Activated CD4-positive, alpha-beta T cell treated with anti-CD3 and anti-CD28 coated beads for 48 hours (primary cell): ENCODE results near the gene FOXN1.
"Not testable (repeated sequence)": the region's sequence is repeated elsewhere in the genome, so short reads cannot be mapped to it uniquely, and the experiment has no call there.

Experiments used
- DNase-seq: peaks from one replicate; pipeline ENCODE4 v3.0.0-alpha.2; 2020

The FOXN1 gene

DNA sequence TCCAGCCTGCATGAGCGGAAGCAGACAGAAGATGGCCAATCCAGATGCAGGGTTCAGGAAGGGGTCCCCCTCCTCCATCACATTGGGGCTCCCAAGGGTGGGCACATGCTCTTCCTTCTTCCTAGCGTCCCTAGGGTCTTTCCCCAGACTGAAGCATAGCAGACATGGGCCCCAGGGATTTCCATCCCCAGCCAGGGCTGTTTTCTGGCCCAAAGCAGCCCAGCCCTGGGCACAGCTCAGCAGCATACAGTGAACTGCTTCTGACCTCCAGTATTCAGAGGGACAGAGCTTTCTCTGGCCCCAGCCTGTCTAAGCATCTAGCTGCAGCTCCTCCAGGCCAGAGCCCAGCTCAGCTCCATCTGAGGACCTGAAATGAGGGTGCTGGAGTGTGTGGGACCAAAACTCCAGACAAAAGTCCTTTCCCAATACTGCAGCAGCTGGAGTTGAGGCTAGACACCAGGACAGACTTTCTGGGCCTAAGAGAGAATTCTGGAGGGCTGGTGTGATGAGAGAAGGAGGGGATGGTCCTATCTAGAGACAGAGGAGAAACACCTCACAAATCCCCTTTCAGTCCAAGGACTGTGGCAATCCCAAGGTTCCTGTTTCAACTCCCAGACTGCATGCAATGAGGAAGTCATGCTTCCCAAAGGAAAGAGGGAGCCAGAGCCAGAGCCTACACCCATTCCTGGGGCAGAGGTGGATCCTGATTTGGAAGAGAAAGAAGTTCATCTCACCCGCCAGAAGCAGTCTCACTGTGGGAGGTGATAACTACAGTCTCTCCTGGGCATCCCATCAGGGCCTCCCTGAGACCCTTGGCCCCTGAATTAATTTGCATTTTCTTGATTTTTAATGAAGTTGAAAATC, 4.5 kb upstream of the FOXN1 start:
- DNase-seq = no peak

DNA sequence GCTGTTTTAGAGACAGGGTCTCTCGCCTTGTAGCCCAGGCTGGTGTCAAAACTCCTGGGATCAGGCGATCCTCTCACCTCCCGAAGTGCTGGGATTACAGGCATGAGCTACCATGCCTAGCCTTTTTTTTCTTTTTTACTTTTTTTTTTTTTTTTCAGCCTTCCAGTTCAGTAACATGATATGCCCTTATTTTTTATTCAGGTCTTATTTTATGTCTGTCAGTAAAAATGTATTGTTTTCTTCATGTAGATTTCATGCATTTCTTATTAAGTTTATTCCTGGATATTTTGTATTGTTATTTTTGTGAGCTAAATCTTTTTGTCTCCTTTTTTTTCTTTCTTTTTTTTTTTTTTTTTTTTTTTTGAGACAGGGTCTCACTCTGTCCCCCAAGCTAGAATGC, 2.7 kb upstream of the FOXN1 start:
- no peak for DNase-seq

DNA sequence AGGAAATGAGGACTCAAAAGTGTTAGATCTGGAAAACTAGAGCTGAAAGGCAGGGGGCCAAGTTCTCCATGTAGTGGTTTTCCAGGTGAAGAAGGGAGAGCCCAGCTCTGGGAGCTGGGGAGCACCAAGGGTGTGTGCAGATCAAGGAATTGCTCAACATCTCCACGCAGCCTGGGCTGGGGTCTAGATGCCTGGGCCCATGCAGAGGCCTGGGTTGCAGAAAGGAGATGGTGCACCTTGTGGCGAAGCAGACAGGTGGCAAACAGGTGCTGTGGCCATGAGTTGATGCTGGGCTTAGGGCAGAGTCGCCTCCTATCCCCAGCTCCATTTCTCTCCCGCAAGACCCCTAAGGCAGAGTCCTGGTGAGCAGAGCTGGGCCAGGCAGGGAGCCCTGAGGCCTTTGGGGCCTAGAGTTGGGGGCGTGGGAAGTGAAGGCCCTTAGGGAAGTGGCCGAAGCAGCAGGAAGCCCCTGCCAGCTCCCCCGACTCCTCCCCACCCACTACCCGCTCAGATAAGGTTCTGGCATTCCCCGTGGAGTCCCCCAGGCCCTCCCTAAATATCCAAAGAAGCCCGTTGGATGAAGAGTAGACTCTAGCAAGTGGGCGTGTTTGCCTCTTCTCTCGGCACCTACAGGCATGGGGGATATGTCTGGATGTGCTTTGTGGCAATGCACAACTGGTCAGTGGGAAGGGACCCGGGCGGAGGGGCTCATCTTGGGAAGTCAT, 777 bp downstream of the FOXN1 start:
- no peak for DNase-seq

DNA sequence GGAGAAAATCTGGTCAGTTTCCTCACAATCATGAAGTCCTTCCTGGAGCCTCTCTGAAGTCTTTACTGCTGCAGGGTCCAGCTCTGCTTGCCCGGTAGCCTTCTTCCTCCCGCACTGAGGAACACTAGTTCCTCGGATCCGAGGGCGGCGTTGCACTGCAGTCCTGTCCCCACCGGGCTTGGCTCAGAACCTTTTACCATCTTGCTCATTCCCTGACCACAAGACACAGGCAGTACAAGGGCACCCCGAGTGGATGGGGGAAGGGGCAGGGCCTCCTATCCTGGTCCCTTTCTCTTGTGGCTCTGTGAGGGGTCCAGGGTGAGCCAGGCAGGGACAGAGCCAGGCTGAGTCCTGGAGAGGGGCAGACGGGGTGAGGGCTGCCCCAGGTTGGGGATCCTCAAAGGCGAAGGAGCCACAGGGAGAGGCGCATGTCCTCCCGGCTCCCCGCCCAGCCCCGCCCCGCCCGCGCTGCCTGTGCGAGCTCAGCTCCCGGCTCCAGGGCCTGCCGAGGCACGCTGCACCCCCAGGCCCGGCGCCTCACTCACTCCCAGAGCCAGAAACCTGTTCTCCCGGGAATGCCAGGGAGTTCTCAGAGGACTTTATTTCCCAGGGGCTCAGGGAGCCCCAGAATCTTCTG, 1.5 kb downstream of the FOXN1 start:
- DNase-seq = no peak

DNA sequence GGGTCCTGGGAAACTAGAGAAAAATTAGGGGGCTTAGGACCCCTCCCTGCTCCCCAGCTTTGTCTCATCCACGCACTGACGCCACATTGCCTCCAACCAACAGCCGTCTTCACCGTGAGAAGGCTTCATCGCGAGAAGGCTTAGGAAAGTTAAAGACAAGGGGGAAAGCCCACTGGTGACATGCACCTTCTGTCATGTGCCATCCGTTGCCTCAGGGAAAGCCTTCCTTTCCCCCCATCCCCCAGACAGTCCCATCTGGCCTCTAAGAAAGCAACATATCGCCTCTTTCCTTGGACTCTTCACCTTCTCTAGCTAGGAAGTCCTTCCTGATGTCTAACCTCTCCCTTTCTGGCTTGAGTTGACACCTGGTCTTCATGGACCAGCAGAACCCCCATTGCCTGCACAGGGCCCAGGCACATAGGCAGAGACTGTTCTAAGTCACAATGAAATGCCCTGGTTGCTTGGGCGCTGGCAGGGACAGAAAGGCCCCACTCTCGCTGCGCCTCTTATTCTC, 2.1 kb downstream of the FOXN1 start:
- DNase-seq = no peak

DNA sequence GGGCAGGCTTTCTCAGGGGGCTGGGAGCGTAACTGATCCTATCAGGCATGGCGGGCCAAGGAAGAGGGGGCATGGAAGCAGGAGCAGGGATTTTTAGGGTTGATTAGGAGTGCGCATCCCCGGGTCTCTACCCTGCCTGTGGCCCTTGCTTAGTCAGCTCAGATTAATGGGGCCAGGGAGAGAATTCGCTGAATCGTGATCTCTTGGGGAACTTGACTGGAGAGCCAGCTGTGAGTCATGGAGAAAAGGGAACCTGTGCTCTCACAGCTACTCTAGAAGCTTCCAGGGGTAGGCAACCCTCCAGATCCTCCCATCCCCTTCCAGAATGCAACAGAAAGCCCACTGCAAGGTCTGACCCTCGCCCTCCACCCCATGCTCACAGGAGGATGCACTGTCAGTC, 3.6 kb downstream of the FOXN1 start:
- DNase-seq = no peak

DNA sequence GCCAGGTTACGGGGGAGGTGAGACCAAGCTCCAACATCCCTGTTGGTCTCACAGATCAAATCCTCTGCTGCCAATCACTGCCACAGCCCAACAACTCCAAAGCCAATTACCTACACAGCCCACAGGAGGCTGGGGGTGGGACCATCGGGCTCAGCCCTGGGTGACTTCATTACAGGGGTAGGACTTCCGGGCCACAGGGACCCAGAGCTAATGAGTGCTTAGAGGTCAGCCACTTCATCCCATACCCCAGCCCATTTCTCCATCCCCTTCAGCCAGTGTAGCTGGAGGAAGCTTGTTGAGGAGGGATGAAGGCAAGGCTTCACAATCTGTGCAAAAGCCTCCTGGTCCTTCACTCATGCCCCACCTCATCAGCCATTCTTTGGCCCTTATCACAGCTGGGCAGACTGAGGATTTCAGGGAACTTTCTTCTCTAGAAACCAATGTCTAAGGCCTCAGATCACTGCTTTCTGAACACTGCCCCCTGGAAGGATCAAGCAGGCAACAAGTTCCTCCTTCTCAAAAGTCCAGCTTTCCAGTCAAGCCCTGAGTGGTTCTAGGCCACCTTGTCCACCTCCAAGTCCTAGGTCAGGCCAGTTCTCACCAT, 5.8 kb downstream of the FOXN1 start:
- no peak for DNase-seq

DNA sequence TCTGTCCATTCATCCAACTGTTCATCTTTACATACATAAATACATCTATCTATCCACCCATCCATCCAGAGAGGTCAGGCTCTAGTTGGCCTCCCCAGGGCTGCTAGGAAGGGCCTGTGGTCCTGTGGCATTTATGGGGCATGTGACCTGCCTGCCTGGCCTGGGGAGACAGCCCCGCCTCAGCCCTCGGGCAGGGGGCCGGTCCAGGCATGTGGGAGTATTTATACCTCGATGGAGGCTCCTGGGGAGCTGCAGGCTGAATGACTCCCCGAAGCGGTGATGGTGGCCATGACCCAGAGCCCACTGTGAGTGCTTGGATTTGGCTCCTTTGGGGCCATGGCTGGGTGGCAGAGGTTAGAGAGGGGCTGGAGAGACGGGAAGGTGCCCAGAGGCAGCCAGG, 7.3 kb downstream of the FOXN1 start:
- no peak for DNase-seq

DNA sequence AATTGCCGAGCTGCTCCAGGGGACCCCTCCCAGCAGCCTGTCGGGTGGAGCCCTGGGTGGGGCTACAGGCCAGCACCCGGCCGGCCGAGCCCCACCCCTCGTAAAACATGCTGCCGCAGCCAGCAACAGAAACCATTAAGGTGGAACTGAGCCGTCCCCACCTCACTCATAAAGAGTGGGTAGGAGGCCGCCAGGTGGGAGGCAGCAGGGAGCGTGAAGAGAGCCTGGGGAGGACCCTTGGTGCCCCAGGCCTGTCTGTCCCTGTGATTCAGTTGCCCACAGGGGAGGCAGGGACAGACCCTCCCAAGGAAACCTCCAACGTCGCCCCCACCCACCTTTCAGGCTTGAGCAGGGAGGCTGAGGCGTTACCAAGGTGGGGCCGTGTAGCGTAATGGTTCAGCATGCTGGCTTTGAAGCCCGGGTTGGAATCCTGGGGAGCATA, 8.4 kb downstream of the FOXN1 start:
- no peak for DNase-seq

DNA sequence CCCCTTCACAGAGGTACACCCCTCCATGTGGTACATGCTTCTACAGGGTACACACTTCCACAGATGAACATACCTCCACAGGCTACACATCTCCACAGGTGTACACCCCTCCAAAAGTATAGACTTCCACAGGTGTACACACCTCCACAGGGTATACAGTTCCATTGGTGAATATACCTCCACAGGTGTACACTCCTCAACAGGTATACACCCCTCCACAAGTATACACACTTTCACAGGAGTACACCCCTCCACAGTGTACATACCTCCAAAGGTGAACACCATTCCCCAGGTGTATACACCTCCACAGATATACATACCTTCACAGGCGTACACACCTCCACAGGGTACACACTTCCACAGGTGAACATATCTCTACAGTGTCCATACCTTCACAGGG, 9.4 kb downstream of the FOXN1 start:
- no peak for DNase-seq

DNA sequence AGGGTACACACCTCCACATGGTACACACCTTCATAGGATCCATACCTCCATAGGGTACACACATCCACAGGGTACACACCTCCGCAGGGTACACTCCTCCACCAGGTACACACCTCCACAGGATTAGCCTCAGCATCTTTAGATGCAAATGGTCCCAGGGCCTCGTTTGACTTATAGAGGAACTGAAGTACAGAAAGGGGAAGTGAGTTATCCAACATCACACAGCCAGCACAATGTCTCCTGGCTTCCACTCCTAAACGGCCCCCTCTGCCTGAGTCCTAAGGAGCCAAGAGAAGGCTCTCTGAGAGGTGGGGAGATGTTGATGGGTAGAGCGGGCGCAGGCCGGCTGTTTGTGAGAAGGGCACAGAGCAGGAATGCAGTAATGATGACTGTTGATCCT, 12.0 kb downstream of the FOXN1 start:
- DNase-seq = no peak

DNA sequence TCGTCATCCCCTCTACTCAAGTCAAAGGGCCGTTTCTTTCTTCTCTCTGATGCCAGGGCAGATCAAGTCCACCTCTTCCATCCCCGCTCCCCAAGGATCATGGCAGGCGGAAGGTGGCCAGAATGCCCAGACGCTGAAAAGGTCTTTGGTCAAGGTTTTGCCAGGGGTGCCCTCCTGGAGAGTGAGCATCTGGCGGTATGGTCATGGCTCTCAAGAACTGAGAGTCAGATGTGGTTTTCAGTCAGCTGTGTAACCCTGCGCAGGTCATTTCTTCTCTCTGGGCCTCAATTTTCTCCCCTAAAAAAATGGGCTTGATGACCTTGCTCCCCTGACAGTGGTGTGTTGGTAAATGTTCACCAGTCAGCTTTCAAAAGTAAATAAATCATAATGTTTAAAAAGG, 12.4 kb downstream of the FOXN1 start:
- no peak for DNase-seq

DNA sequence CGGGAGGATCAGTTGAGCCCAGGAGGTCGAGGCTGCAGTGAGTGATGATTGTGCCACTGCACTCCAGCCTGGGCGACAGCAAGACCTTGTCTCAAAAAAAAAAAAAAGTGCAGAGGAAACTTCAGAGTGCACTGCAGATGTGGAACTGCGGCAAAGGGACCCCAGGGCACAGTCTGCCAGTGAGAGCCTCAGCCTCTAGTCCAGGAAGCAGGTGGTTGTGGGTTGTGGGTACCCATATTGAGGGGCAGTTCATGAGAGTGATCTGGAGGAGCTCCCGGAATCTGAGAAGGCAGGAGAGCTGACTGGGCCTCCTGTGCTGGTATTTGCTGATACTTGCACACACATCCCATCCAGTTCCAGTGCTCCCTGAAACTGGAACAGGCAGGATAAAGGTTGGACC, 13.1 kb downstream of the FOXN1 start:
- DNase-seq = no peak

DNA sequence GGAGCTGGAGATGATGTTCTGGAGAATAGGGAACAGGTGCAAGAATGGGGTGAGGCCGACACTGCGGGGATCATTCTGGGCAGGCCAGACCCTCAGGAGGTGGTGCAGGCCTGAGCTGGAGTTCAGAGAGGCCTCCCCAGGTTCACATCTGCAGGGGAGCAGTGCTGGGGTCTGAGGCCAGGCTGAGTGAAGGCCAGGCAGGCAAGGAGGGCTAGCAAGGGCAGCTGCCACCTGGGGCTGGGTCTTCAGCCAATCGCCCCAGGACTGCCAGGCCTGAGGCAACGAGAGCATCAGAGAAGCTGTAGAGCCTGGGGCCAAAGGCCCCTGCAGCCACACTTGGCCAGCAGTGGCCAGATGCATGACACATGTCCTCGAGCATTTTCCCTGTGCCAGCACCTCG, 14.5 kb downstream of the FOXN1 start:
- no peak for DNase-seq

DNA sequence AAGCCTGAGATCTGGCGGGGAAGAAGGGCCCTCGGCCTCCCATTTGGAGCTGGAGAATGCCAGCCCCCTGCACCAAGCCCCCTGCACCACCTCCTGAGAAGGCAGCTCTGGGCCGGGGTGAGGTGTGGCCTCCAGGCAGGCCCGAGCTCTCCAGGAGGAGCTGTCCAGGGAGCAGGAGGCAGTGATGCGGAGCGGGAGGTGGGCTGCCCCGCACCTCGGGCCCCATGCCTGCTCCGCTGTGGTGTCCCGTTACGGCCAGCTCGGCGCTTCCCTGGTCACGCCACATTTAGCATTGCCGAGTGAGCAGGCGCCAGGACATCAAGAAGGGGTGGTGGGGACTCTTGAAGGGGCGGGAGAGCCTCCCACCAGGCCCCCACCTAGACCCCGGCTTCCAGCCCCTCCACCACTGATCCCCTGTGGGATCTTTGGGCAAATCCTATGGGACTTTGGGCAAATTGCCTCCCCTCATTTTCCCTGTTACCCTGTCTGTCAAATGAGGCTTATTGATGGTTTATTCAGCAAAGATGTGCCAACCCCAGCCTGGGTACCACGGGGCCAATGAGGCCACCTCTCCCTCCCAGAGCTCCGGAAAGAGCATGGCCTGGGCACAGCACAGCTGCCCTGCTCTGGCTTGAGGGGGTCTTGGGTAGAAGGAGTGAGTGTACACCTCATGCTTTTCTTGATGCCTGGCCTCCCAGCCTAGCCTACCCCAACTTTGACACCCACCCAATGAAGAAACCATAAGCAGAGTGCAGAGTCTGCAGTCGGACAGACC, 15.3 kb downstream of the FOXN1 start:
- no peak for DNase-seq

DNA sequence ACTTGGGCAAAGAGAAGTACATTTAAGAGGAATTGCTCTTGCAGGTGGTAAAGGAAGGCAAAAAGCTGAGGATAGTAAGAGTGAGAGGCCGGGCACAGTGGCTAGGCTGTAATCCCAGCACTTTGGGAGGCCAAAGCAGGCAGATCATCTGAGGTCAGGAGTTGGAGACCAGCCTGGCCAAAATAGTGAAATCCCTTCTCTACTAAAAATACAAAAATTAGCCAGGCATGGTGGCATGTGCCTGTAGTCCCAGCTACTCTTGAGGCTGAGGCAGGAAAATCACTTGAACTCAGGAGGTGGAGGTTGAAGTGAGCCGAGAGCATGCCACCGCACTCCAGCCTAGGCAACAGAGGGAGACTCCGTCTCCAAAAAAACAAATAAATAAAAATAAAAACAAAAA, 16.1 kb downstream of the FOXN1 start:
- not testable (repeated sequence) for DNase-seq

DNA sequence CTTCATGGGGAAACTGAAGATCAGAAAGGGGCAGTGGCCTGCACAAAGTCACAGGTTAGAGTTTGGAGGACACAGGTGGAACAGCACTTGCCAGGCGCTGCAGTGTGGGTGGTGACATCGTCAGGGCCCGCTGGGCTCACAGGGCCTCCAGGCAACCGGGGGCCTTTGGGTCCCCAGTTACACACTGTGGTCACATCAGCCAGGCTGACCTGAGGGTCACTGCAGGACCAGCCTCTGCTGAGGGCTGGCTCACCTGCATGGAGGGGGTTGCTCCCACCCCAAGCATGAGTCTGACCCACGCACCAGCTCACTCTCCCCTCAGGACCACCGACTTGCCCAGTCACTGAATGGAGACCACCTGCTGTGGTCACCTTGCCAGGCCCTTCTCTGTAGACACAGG, 17.0 kb downstream of the FOXN1 start:
- DNase-seq = no peak

DNA sequence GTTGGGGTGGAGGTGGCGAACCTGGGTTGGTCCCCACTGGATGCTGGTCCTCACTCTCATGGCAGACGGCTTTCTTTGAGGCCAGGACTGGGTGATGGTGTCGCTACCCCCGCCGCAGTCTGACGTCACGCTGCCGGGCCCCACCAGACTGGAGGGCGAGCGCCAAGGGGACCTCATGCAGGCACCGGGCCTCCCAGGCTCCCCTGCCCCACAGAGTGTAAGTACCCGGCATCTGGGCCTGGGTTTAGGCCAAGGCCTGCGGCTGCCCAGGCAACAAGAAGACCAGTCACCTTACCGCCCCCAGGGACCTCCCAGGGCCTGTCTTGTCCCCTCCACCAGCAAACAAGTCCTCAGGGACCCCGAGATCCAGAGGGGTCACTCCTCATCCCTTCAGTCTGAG, 17.7 kb downstream of the FOXN1 start:
- DNase-seq = no peak

DNA sequence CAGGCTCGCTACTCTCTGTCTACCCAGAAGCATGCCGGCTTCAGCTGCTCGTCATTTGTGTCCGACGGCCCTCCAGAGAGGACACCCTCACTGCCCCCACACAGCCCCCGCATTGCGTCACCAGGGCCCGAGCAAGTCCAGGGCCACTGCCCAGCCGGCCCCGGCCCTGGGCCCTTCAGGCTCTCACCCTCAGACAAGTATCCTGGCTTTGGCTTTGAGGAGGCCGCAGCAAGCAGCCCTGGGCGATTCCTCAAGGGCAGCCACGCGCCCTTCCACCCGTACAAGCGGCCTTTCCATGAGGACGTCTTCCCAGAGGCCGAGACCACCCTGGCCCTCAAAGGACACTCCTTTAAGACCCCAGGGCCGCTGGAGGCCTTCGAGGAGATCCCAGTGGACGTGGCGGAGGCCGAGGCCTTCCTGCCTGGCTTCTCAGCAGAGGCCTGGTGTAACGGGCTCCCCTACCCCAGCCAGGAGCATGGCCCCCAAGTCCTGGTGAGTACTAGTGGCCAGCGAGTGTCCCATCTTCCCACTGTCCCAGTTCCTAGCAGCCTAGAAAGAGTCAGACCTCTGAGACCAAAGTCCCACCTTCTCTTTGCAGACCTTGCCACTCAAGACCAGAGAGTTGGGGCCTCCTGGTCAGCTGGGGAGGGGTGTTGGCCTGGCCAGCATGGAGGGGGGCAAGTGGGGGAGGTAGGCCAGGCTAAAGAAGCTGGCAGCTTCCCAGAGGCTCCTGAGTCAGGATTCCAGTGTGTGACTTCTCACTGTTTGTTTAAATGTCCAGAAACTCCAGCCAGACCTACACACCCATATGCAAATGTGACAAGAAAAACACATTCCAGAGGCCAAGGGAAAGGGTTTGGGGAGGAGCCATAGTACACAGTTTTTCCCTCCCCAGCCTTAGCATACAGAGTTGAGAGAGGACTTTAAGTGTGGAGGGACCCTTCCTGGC, 18.6 kb downstream of the FOXN1 start:
- no peak for DNase-seq

DNA sequence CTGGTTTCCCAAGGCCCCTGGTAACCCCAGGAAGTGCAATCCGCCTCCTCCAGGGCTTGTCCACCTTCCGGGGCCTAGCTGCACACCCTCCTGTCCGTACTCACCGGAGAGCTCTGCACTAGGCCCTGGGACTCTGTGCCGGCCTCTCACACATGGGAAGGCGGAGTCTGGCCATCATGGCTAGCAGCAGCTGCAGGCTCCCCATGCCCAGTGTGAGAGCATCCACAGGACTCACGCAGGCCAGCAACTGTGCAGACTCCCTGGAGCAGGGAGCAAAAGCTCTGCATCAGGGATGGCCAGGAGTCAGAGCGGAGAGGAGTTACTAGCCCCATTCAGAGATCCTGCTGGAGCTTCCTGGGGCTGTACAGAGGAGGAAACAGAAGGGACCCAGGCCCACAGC, 20.2 kb downstream of the FOXN1 start:
- no peak for DNase-seq

DNA sequence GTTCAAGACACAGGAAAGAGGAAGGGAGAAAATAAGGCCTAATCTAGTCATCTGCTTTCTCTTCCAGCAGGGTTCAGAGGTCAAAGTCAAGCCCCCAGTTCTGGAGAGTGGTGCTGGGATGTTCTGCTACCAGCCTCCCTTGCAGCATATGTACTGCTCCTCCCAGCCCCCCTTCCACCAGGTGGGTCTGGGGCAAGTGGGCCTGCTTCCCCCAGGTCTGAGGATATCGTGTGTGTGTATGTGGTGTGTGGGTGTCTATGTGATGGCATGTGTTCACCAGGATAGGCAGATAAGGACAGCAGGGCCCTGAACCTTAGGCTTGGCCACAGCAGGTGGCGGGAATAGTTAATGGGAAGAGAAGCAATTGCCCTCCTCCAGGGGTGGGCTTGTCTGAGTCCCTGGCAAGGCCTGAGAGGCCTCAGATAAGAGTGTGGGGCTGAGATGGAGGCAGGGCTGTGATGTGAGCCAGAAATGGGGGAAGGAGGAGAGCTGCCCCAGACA, 21.1 kb downstream of the FOXN1 start:
- DNase-seq = no peak
